ENCODE results near the gene SAE1. TPM values are rescaled to one million over a fixed set of nuclear protein-coding genes. Genes with fewer than 3 reads are reported as not detected.

SAE1 gene
- 100 to 1,000 TPM; 165 to 175 TPM for total RNA-seq

DNA sequence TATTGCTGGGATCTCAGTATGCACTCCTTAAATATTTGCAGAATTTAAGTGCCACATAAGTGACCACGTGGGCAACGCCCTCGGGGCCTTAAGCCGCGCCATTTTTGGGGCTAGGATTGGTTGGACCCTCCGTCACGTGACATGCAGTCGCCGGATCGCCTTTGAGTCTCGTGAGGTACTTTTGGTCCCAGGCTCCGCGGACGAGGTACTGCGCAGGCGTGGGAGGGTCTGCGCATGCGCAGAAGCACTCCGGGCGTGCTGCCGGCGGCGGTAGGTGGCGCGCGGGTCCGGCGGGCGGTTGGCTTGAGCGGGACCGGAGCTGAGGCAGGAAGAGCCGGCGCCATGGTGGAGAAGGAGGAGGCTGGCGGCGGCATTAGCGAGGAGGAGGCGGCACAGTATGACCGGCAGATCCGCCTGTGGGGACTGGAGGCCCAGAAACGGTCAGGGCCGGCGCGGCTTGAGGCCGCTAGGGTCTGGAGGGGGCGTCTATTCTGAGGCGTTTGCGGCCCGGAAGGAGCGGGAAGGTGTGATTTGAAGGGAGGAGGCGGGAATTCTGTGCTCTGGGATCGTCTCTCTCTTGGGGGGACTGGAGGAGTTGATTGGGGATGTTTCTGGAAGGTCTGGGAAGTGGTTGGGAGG lies at the start of gene SAE1:
Gene SAE1, plus strand, starts transcription at position 247 of the 639 bp plus-strand sequence. Its CDS starts 96 bp downstream, at position 343.
- DNase-seq (peak; percentile 94), ATAC-seq (peak; percentile 91)
- ChIA-PET POLR2A (interaction anchor here (0.6 to 3.4 kb wide), 18 partner anchors 10 to 143 kb away, joined by 3 to 41 read pairs (median 6); partner anchors contain the start of genes CCDC9 and ZC3H4), CTCF (interaction anchor here (0.7 to 3.0 kb wide), 18 partner anchors 14 to 193 kb away, joined by 3 to 30 read pairs (median 6); partner anchors contain the start of gene ZC3H4)
- Mint-ChIP-seq H3K4me1 (ENCODE audit: low read depth) (peaks cover 51% of the 10 kb centered on the region), H3K4me3 (peak within 1 kb of the TSS; percentile 99), H3K36me3 (ENCODE audit: low read depth) (peaks cover 47% of the 10 kb centered on the region), H3K9me3 (ENCODE audit: insufficient read depth) (peaks cover 7% of the 10 kb centered on the region), H3K27me3 (ENCODE audit: low read depth) (no peaks in the 10 kb centered on the region), H3K27ac (peak within 1 kb of the TSS; percentile 98)

GRCh38 chr19:47081095-47081494 lies 49.5 kb upstream of the SAE1 start:
- no peaks in the 10 kb centered on the region for H3K9me3 Mint-ChIP-seq (ENCODE audit: insufficient read depth)
- CTCF ChIA-PET: interaction anchor here (0.7 to 4.6 kb wide), 11 partner anchors 13 to 68 kb away, joined by 3 to 53 read pairs (median 7); partner anchors contain the start of genes NPAS1, SAE1 and ZC3H4
- H3K27ac Mint-ChIP-seq: peak overlapping the region; percentile 64
- peaks cover 6% of the 10 kb centered on the region for H3K4me1 Mint-ChIP-seq (ENCODE audit: low read depth)
- ATAC-seq: no peak
- no peak for DNase-seq
- POLR2A ChIA-PET: interaction anchor here (1.1 to 2.7 kb wide), 3 partner anchors 32 to 163 kb away, joined by 4 to 19 read pairs (median 4); partner anchors contain the start of genes SAE1 and ZC3H4
- no peak overlapping the region for H3K4me3 Mint-ChIP-seq
- H3K27me3 Mint-ChIP-seq (ENCODE audit: low read depth): no peaks in the 10 kb centered on the region
- peaks cover 59% of the 10 kb centered on the region for H3K36me3 Mint-ChIP-seq (ENCODE audit: low read depth)

DNA sequence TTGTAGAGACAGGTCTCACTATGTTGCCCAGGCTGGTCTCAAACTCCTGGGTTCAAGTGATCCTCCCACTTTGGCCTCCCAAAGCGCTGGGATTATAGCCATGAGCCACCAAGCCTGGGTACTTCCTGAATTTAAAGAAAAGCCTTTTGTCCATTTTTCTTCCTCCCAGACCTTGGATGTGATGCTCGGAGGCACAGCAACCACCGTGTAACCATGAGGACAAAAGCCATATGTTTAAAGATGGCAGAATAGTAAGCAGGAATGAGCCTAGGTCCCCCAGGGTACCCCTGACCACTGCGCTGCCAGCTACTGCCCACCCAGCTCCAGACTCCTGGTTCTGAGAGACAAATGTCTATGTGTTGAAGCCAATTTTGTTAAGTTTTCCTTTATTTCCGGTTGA lies 48.1 kb upstream of the SAE1 start:
- Mint-ChIP-seq H3K36me3 (ENCODE audit: low read depth) (peaks cover 66% of the 10 kb centered on the region), H3K9me3 (ENCODE audit: insufficient read depth) (no peaks in the 10 kb centered on the region), H3K4me1 (ENCODE audit: low read depth) (peaks cover 10% of the 10 kb centered on the region), H3K27me3 (ENCODE audit: low read depth) (no peaks in the 10 kb centered on the region), H3K4me3 (no peak overlapping the region), H3K27ac (no peak overlapping the region)
- ATAC-seq (no peak), DNase-seq (no peak)
- ChIA-PET POLR2A (interaction anchor here (1.3 kb wide), 1 partner anchor 11 kb away, joined by 3 read pairs; no protein-coding TSS in a partner anchor), CTCF (interaction anchor here (1.0 to 4.6 kb wide), 5 partner anchors 9 to 49 kb away, joined by 3 to 53 read pairs (median 5); no protein-coding TSS in a partner anchor)

- peaks cover 74% of the 10 kb centered on the region for H3K36me3 Mint-ChIP-seq (ENCODE audit: low read depth)
- no peak overlapping the region for H3K4me3 Mint-ChIP-seq
- H3K4me1 Mint-ChIP-seq (ENCODE audit: low read depth): peaks cover 12% of the 10 kb centered on the region
- DNase-seq: no peak
- no peaks in the 10 kb centered on the region for H3K9me3 Mint-ChIP-seq (ENCODE audit: insufficient read depth)
- H3K27me3 Mint-ChIP-seq (ENCODE audit: low read depth): no peaks in the 10 kb centered on the region
- ATAC-seq: no peak
- ChIA-PET CTCF (no interaction called here), POLR2A (interaction anchor here (1.1 to 1.7 kb wide), 2 partner anchors 26 to 28 kb away, joined by 3 to 6 read pairs; partner anchors contain the start of gene ZC3H4)
- H3K27ac Mint-ChIP-seq: peak overlapping the region; percentile 2
Measured at GRCh38 chr19:47084879-47085439, 45.7 kb upstream of the SAE1 start.

DNA sequence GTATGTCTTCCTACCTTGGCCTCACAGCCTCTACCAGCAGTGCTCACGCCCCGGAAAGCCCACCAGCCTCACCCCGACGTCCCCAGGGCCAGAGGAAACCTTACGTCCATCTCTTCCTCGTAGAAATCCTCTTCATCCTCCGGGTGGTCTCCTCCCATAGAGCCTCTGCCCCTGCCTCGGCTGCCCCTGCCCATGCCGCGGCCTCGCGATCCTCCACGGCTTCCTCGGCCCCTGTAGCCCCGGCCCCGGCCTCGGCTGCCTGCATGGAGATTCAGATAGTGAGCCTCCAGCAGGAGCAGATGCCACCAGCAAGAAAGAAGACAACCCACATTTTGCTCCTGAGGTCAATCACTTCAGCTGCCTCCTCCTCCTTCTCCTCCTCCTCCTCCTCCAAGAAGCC lies 44.4 kb upstream of the SAE1 start:
- DNase-seq (no peak), ATAC-seq (no peak)
- POLR2A ChIA-PET: no interaction called here
- H3K4me1 Mint-ChIP-seq (ENCODE audit: low read depth): peaks cover 16% of the 10 kb centered on the region
- peak overlapping the region; percentile 49 for H3K27ac Mint-ChIP-seq
- H3K4me3 Mint-ChIP-seq: no peak overlapping the region
- H3K27me3 Mint-ChIP-seq (ENCODE audit: low read depth): no peaks in the 10 kb centered on the region
- H3K9me3 Mint-ChIP-seq (ENCODE audit: insufficient read depth): no peaks in the 10 kb centered on the region
- CTCF ChIA-PET: no interaction called here
- peaks cover 75% of the 10 kb centered on the region for H3K36me3 Mint-ChIP-seq (ENCODE audit: low read depth)

DNA sequence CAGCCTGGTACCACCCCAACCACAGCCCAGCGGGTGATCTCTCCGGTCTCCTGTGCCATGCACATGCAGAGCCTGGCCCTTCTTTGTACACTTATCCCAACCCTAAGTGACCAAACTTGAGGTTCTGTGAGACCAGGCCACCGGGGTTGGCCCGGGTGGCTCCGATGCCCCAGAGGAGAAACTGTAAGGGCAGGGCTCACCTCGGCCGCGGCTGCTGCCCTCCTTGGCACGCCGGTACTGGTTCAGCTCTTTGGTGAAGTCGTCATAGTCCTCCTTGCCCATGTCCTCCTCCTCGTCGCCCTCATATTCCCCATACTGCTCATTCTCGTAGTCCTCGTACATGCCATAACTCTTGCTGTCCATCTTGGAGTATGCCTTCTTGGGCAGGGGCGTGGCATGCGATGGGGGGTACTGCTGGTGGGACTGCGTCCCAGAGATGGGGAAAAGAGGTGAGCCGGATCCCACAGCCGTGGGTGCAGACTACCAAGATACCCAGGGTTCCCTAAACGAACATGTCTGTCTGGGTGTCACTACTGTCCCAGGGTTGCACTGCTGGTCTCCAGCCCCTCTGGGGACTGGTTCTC lies 40.8 kb upstream of the SAE1 start:
- no peak for ATAC-seq
- no peaks in the 10 kb centered on the region for H3K9me3 Mint-ChIP-seq (ENCODE audit: insufficient read depth)
- H3K27me3 Mint-ChIP-seq (ENCODE audit: low read depth): no peaks in the 10 kb centered on the region
- no peak for DNase-seq
- peaks cover 43% of the 10 kb centered on the region for H3K4me1 Mint-ChIP-seq (ENCODE audit: low read depth)
- ChIA-PET POLR2A (interaction anchor here (11.5 kb wide), 1 partner anchor 19 kb away, joined by 256 read pairs; the partner anchor contains the start of gene ZC3H4), CTCF (no interaction called here)
- no peak overlapping the region for H3K4me3 Mint-ChIP-seq
- peak overlapping the region; percentile 46 for H3K27ac Mint-ChIP-seq
- peaks cover 73% of the 10 kb centered on the region for H3K36me3 Mint-ChIP-seq (ENCODE audit: low read depth)

GRCh38 chr19:47093254-47093653 lies 37.4 kb upstream of the SAE1 start:
- POLR2A ChIA-PET: interaction anchor here (1.3 to 11.5 kb wide), 3 partner anchors 11 to 38 kb away, joined by 3 to 256 read pairs (median 3); partner anchors contain the start of genes SAE1 and ZC3H4
- peaks cover 73% of the 10 kb centered on the region for H3K4me1 Mint-ChIP-seq (ENCODE audit: low read depth)
- H3K27ac Mint-ChIP-seq: peak overlapping the region; percentile 87
- peak overlapping the region; percentile 78 for H3K4me3 Mint-ChIP-seq
- DNase-seq (no peak), ATAC-seq (no peak)
- peaks cover 68% of the 10 kb centered on the region for H3K36me3 Mint-ChIP-seq (ENCODE audit: low read depth)
- H3K27me3 Mint-ChIP-seq (ENCODE audit: low read depth): no peaks in the 10 kb centered on the region
- CTCF ChIA-PET: interaction anchor here (0.9 to 7.3 kb wide), 5 partner anchors 13 to 151 kb away, joined by 3 to 48 read pairs (median 8); partner anchors contain the start of gene ZC3H4
- H3K9me3 Mint-ChIP-seq (ENCODE audit: insufficient read depth): no peaks in the 10 kb centered on the region

- ChIA-PET CTCF (interaction anchor here (0.9 to 7.3 kb wide), 6 partner anchors 14 to 150 kb away, joined by 3 to 48 read pairs (median 10); partner anchors contain the start of gene ZC3H4), POLR2A (interaction anchor here (0.9 to 11.5 kb wide), 5 partner anchors 11 to 150 kb away, joined by 3 to 256 read pairs (median 3); partner anchors contain the start of genes SAE1 and ZC3H4)
- ATAC-seq (peak; percentile 18), DNase-seq (peak; percentile 56)
- H3K9me3 Mint-ChIP-seq (ENCODE audit: insufficient read depth): no peaks in the 10 kb centered on the region
- peak overlapping the region; percentile 87 for H3K27ac Mint-ChIP-seq
- H3K4me1 Mint-ChIP-seq (ENCODE audit: low read depth): peaks cover 79% of the 10 kb centered on the region
- H3K36me3 Mint-ChIP-seq (ENCODE audit: low read depth): peaks cover 70% of the 10 kb centered on the region
- no peaks in the 10 kb centered on the region for H3K27me3 Mint-ChIP-seq (ENCODE audit: low read depth)
- peak overlapping the region; percentile 78 for H3K4me3 Mint-ChIP-seq
Measured at GRCh38 chr19:47093841-47094240, 36.8 kb upstream of the SAE1 start.

DNA sequence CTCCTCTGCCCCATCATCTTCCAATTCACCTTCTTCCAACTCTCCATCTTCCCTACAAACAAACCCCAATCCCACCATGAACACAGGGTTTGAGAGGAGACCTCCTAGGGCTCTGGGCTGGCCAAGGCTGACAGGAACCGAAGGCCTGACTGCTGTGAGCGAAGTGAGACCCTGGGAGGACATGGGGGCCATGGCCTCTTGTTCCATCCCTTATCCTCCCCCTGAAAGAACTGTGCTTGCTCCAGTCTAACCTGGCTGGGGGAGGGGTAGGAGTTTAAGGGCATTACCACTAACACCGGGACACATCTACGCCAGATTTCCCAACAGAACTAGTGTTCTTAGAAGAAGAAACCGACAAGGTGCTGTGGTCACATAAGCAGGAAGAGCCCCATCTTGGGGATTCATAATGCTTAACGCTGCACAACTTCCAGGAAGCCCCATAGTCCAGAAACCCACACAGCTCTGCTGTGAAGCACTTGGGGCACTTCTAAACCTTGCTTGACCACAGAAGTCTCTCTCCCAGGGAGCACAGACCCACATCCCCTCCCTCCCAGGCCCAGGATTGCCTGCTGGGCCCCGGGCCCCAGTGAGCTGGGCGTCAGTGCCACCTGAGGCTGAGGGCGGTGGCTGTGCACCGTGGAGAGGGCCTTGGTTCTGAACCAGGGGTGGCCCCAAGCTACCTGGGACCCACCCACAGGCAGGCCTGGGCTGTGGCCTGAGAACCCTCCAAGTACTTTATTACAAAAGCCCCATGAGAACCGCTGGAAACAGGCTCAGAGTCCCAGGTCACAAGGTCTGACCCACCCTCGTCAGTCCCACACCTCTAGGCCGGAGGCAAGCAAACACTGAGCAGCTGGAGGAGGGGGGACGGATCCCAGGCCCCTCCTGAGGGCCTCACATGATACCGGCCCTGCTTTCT lies 35.8 kb upstream of the SAE1 start:
- POLR2A ChIA-PET: interaction anchor here (0.7 to 11.5 kb wide), 7 partner anchors 12 to 162 kb away, joined by 3 to 256 read pairs (median 3); partner anchors contain the start of gene ZC3H4
- peaks cover 79% of the 10 kb centered on the region for H3K4me1 Mint-ChIP-seq (ENCODE audit: low read depth)
- ATAC-seq: peak; percentile 82

DNA sequence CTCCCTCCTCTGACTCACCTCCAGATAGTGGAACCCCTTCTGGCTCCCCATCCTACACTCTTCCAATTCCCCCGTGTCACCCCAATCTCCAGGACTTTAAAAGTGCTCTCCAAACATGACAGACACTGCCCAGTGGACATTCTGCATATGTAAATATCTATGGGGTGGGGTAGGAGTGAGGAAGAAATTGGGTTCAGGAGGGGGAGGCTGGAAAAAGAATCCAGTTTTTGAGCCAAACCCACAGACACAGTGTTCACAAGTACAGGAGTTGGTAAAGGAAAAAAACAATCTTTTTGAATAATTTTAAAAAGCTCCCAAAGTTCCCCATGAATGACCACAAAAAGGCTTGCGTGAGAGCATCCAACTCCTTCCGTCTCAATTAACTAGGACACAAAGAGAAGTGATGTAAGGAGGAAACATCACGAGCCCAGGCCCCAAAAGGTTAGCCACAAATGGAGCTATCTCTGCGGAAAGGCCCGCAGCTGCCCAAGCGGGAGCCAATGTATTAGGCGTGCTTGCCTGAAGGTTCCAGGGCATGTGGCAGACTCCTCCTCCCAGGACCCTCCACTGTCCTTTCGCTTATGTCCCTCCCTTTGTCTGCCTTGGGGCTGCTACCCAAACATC lies 35.0 kb upstream of the SAE1 start:
- CTCF ChIA-PET: interaction anchor here (1.0 to 7.3 kb wide), 8 partner anchors 10 to 149 kb away, joined by 4 to 48 read pairs (median 10); partner anchors contain the start of gene ZC3H4
- H3K4me3 Mint-ChIP-seq: peak overlapping the region; percentile 78
- peaks cover 61% of the 10 kb centered on the region for H3K36me3 Mint-ChIP-seq (ENCODE audit: low read depth)
- H3K27me3 Mint-ChIP-seq (ENCODE audit: low read depth): no peaks in the 10 kb centered on the region
- no peaks in the 10 kb centered on the region for H3K9me3 Mint-ChIP-seq (ENCODE audit: insufficient read depth)
- ATAC-seq: no peak
- peaks cover 79% of the 10 kb centered on the region for H3K4me1 Mint-ChIP-seq (ENCODE audit: low read depth)
- POLR2A ChIA-PET: interaction anchor here (0.7 to 11.5 kb wide), 5 partner anchors 14 to 161 kb away, joined by 3 to 256 read pairs (median 4); partner anchors contain the start of gene ZC3H4
- H3K27ac Mint-ChIP-seq: peak overlapping the region; percentile 87
- DNase-seq: no peak

More for the DNA sequence above, 35.8 kb upstream of the SAE1 start:
- Mint-ChIP-seq H3K27ac (peak overlapping the region; percentile 87), H3K9me3 (ENCODE audit: insufficient read depth) (no peaks in the 10 kb centered on the region), H3K36me3 (ENCODE audit: low read depth) (peaks cover 64% of the 10 kb centered on the region), H3K4me3 (peak overlapping the region; percentile 78), H3K27me3 (ENCODE audit: low read depth) (no peaks in the 10 kb centered on the region)
- CTCF ChIA-PET: interaction anchor here (1.0 to 7.3 kb wide), 8 partner anchors 11 to 149 kb away, joined by 4 to 48 read pairs (median 10); partner anchors contain the start of gene ZC3H4
- peak; percentile 64 for DNase-seq

Measured in activated CD8-positive, alpha-beta T cell treated with anti-CD3 and anti-CD28 coated beads, Interleukin-2, amount 10 ng/mL, durations not matched to agents 7 days and 5 days (primary cell).